GM04504 (cell line): ENCODE measurements around the gene SFMBT1.
"Not testable (repeated sequence)": the region's sequence is repeated elsewhere in the genome, so short reads cannot be mapped to it uniquely, and the experiment has no call there.

Source experiments
- DNase-seq: peaks from one replicate; pipeline ENCODE4 v3.0.0-alpha.2; 2012; ENCODE audit warnings: low read depth

SFMBT1 gene

GRCh38 chr3:53072653-53073552, 27.0 kb upstream of the SFMBT1 start:
- peak; percentile 39 for DNase-seq

- DNase-seq, result no peak
Measured at GRCh38 chr3:53071882-53072431, 26.1 kb upstream of the SFMBT1 start.

DNA sequence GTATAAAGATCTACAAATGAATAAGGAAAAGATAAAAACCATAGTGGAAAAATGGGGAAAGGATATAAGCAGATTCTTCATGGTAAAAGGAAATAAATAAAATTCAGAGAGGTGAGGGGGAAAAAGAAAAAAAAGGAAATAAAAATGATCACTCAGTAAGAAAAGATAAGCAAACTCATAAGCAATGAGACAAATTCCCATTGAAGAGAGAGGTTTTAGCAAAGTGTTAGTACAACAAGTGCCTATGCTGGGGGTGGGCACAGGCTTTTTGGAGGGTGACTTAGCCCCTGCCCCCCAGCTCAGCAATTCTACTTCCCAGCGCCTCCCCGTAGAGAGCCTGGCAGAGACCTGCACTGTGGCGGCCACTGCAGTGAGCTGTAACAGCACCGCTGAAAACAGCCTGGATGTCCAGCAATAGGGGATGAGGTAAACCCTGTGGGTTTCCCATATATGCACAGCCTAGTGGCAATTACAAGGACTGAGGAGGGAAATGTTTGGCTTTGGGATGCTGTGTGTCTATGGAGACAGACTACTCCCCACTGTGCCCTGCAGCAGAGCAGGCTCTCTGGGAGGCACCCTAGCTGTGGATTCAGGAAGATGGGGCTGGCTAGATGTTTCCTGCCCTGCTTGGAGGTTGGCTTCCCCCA, 23.7 kb upstream of the SFMBT1 start:
- DNase-seq, result no peak

- no peak for DNase-seq
Measured at GRCh38 chr3:53068176-53068575, 22.3 kb upstream of the SFMBT1 start.

- no peak for DNase-seq
Measured at GRCh38 chr3:53067567-53067966, 21.7 kb upstream of the SFMBT1 start.

DNA sequence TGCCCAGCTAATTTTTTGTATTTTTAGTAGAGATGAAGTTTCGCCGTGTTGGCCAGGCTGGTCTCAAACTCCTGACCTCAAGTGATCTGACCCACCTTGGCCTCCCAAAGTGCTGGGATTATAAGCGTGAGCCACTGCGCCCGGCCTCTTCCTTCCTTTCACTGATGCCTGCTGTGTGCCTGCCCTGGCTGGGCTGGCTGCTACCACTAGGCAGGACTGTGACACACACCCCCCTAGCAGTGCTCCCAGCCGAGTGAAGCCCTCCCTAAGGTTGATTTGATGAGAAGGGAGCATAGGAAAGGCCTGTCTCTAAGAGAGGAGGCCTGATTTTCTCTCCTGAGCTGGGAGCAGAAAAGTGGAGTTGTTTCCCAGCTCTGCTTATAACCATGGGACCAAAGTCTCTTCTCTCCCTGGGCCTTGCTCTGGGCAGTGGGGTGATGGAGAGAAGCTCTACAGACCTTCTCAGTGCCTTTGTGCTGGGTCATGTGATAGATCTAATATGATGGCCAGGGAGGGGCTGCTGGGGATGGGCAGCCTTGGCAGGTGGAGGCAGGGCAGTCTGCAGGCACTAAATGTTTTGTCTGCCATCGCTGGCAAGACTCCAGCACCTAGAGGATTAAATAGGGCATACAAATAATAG, 20.1 kb upstream of the SFMBT1 start:
- no peak for DNase-seq

DNA sequence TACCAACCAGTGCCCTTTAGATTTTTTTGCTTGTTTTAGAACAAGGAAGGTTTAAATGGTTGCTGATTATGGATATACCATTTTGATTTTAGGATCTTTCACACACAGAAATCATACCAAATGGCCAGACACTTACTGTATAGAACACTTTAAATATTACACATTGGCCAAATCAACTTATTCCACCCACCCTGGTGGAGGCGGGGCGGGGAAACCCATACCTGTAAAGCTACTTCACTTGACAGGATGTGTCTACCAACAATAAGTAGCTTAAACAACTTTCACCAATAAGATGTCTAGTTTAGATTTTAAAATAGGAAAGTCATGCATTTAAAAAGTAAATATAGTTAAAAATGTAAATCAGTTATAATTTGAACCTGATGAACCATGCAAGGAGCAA, 17.0 kb upstream of the SFMBT1 start:
- no peak for DNase-seq

DNA sequence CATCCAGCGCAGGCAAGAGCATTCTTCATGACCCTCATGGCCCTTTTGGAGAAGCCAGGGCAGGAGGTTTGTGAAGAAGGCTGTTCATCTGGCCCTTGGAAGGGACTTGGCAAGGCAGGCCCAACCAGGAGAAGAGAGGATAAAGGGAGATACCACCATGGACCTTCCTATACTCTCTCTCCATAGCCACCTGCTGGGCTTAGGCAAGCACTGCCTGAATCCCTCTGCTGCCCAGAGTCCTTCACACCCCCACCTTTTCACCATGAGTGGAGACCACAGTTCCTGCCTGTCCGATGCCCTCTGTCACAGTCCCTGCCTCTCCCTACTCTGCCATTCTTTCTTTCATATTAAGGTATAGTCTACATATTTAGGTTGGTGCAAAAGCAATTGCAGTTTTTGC, 10.6 kb upstream of the SFMBT1 start:
- DNase-seq, result no peak

DNA sequence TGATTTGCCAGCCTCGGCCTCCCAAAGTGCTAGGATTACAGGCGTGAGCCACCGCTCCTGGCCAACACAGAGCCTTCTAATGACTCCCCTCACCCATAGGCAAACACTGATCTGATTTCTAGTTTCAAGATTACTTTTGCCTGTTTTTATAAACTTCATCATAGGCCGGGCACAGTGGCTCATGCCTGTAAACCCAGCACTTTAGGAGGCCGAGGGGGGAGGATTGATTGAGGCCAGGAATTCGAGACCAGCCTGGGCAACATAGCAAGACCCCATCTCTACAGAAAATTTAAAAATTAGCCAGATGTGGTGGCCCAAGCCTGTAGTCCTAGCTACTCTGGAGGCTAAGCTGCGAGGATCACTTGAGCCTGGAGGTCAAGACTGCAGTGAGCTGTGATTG, 8.4 kb upstream of the SFMBT1 start:
- not testable (repeated sequence) for DNase-seq

- DNase-seq, result no peak
Measured at GRCh38 chr3:53051929-53052328, 6.1 kb upstream of the SFMBT1 start.

- DNase-seq, result no peak
Measured at GRCh38 chr3:53049987-53050386, 4.1 kb upstream of the SFMBT1 start.

- no peak for DNase-seq
Measured at GRCh38 chr3:53046171-53047170, 598 bp upstream of the SFMBT1 start.

GRCh38 chr3:53044711-53045517, 959 bp downstream of the SFMBT1 start:
- DNase-seq, result no peak

GRCh38 chr3:53044371-53044710, 1.5 kb downstream of the SFMBT1 start:
- DNase-seq, result no peak

- DNase-seq, result no peak
Measured at GRCh38 chr3:53043738-53044137, 2.1 kb downstream of the SFMBT1 start.

DNA sequence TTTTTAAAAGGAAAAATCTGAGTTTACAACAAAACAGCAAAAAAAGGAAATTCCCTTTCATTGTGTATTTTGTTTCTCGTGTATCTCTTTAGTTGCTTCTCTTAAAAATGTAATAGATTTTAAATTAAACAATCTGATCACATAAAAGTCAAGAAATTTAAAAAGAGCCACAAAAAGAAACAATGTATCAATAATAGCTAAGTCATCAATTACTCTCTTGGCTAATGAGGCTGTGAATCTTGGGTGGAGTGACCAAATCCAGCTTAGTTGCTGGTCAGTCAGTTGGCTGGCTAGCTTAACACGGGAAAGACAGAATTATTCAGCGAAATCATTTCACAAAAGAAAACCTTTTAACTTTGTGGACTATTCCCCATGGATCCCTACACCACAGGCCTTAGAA, 3.2 kb downstream of the SFMBT1 start:
- DNase-seq, result no peak

DNA sequence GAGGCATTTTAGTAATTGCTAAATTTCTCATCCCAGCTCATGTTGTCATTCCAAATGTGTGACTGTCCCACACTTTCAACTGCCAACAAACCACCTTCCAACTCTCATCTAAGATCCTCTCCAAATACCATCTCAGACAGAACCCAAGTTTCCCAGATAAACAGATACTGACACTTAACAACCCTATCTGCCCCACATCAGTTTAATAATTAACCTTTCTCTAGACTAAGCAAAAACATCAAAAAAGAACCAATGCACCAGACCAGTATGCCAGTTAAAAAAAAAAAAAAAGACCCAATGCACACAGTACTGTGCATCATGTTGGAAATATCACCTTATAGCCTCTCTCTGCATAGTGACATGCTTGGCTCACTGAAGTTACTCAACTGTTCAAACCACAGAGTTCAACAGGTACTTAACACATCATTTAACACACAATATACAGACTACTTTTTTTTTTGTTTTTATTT, 5.5 kb downstream of the SFMBT1 start:
- DNase-seq, result peak; percentile 36

GRCh38 chr3:53039376-53039752, 6.5 kb downstream of the SFMBT1 start:
- DNase-seq, result no peak

- no peak for DNase-seq
Measured at GRCh38 chr3:53038679-53039375, 7.0 kb downstream of the SFMBT1 start.
